ENCODE data around the gene ATP11A. TPM values are rescaled to one million over a fixed set of nuclear protein-coding genes. Genes with fewer than 3 reads are reported as not detected.

The ATP11A gene
- total RNA-seq, 1 experiment from 2014 or later, result 80.4 TPM

DNA sequence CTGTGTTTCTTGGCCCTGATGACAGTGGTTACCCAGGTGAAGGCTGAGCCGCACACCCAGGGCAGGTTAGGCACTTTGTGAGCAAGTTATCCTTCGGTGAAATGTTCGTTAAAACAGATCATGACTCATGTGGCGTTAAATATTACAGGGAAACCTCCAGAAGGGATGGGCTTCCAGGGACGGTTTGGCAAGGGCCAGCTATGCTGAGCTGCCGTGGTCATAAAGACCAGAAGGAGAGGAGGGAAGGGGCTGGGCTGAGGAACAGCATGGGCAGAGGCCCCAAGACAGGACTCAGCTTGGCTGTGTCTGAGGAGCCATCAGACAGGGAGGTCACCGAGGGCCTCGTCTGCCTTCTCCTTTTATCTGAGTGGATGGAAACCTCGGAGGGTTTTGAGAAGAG, 47.5 kb downstream of the ATP11A start:
- POLR2A ChIA-PET, result no interaction called here

More for the DNA sequence above, 47.5 kb downstream of the ATP11A start:
- no peak for DNase-seq (ENCODE audit: low read depth, low spot score)
- Histone ChIP-seq H3K4me2 (ENCODE audit: low read length) (no peak overlapping the region), H2AFZ (ENCODE audit: low read depth, low read length, poor library complexity, severe bottlenecking) (no peak overlapping the region), H3K4me3 (replicated peaks in 1 of 2; ENCODE audit: low read depth in 1 of 2, low read length in 2 of 2) (no peak overlapping the region), H3K79me2 (ENCODE audit: insufficient read depth, low read length) (peaks cover 30% of the 10 kb centered on the region), H3K9me2 (ENCODE audit: insufficient read depth) (no peaks in the 10 kb centered on the region), H3K9me3 (ENCODE audit: control insufficient read depth in 1 of 2, insufficient read depth in 1 of 2, low read depth in 1 of 2, low read length in 2 of 2) (no peaks in the 10 kb centered on the region), H3K9ac (ENCODE audit: low read length) (no peak overlapping the region), H3K36me3 (ENCODE audit: control insufficient read depth in 1 of 2, insufficient read depth in 2 of 2, low read length in 2 of 2) (no peaks in the 10 kb centered on the region), H3K27me3 (ENCODE audit: insufficient read depth, low read length) (no peaks in the 10 kb centered on the region), H3K27ac (ENCODE audit: low read depth, low read length) (no peak overlapping the region), H3K4me1 (ENCODE audit: control insufficient read depth in 1 of 2, insufficient read depth in 2 of 2, low read length in 2 of 2) (peaks cover 18% of the 10 kb centered on the region in 2 experiments), H4K20me1 (ENCODE audit: insufficient read depth) (0 out of 2 replicates have a peak, but pooled peaks cover 8% of the 10 kb centered on the region)
- TF ChIP-seq POLR2AphosphoS5 (IDR thresholded peaks at IDR 0.05; ENCODE audit: low read depth, low read length) (no peak), RAD21 (IDR thresholded peaks at IDR 0.05; ENCODE audit: low read depth) (no peak), SP1 (IDR thresholded peaks at IDR 0.05; ENCODE audit: low read depth) (no peak), EZH2 (IDR thresholded peaks at IDR 0.05) (no peak), JUND (IDR thresholded peaks at IDR 0.05) (no peak), REST (IDR thresholded peaks at IDR 0.05; ENCODE audit: low read depth) (no peak), POLR2A (IDR thresholded peaks at IDR 0.05; ENCODE audit: borderline replicate concordance, extremely low read depth, insufficient read depth, insufficient read length) (no peak), SIN3A (IDR thresholded peaks at IDR 0.05; ENCODE audit: low read depth) (no peak), ELF1 (IDR thresholded peaks at IDR 0.05; ENCODE audit: borderline replicate concordance, low read depth) (no peak), ZFX (IDR thresholded peaks at IDR 0.05) (no peak), EZH2phosphoT487 (IDR thresholded peaks at IDR 0.05; ENCODE audit: borderline replicate concordance) (no peak), ZNF274 (IDR thresholded peaks at IDR 0.05; ENCODE audit: low read depth, low read length) (no peak)
- intact Hi-C loops (cut with micrococcal nuclease), result no loop called here
- ChIA-PET RAD21 (ENCODE audit: low non-redundant PET in 1 of 2, low total read pairs in 2 of 2, uncharacterized antibody in 2 of 2, unreplicated experiment in 2 of 2) (no interaction called here), CTCF (no interaction called here)
- no peak for ATAC-seq
- no TSS peak for BruUV-seq (replicated peaks)

Data from HCT116 (cell line).